ENCODE measurements around the gene KLHL2.

The KLHL2 gene

DNA sequence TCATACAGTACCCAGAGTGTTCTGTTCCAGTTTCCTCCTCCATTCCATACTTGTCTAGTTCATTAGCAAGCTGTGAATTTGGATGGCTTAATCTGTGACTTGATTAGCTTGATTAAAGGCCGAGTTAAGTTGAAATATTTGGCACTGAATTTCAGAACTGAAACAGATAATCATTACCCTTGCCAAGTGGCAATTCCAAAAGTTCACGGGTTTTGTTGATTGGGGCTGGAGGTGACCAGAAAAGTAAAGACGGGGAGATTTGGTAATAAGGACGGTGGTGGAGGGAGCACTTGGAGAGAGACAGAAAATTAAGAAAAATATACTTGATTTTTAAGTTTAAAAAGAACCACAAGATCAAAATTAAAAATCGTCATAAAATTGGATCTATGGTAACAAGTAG, 21.9 kb upstream of the KLHL2 start:
- no peak overlapping the region for H3K27ac ChIP-seq (ENCODE audit: low read depth, low read length)
- no peaks in the 10 kb centered on the region for H3K4me1 ChIP-seq (ENCODE audit: insufficient read depth, low read length)
- H3K9me3 ChIP-seq (ENCODE audit: low read length): no peaks in the 10 kb centered on the region
- no peaks in the 10 kb centered on the region for H3K27me3 ChIP-seq (ENCODE audit: control insufficient read depth in 1 of 2, insufficient read depth in 2 of 2, low read length in 2 of 2)
- H3K36me3 ChIP-seq (ENCODE audit: insufficient read depth, low read length): no peaks in the 10 kb centered on the region
- no peak overlapping the region for H3K4me3 ChIP-seq (ENCODE audit: low read depth in 1 of 2, low read length in 2 of 2)
- no peak overlapping the region for H3K9ac ChIP-seq (ENCODE audit: low read length)

GRCh38 chr4:165190591-165191347, 16.6 kb upstream of the KLHL2 start:
- Histone ChIP-seq H3K36me3 (ENCODE audit: insufficient read depth, low read length) (no peaks in the 10 kb centered on the region), H3K9ac (ENCODE audit: low read length) (no peak overlapping the region), H3K4me3 (ENCODE audit: low read depth in 1 of 2, low read length in 2 of 2) (no peak overlapping the region), H3K9me3 (ENCODE audit: low read length) (no peaks in the 10 kb centered on the region), H3K27me3 (ENCODE audit: control insufficient read depth in 1 of 2, insufficient read depth in 2 of 2, low read length in 2 of 2) (no peaks in the 10 kb centered on the region), H3K4me1 (ENCODE audit: insufficient read depth, low read length) (no peaks in the 10 kb centered on the region), H3K27ac (ENCODE audit: low read depth, low read length) (no peak overlapping the region)

GRCh38 chr4:165191348-165191656, 16.1 kb upstream of the KLHL2 start:
- H3K4me3 ChIP-seq (ENCODE audit: low read depth in 1 of 2, low read length in 2 of 2): no peak overlapping the region
- no peaks in the 10 kb centered on the region for H3K36me3 ChIP-seq (ENCODE audit: insufficient read depth, low read length)
- H3K9ac ChIP-seq (ENCODE audit: low read length): no peak overlapping the region
- H3K27ac ChIP-seq (ENCODE audit: low read depth, low read length): no peak overlapping the region
- no peaks in the 10 kb centered on the region for H3K9me3 ChIP-seq (ENCODE audit: low read length)
- no peaks in the 10 kb centered on the region for H3K27me3 ChIP-seq (ENCODE audit: control insufficient read depth in 1 of 2, insufficient read depth in 2 of 2, low read length in 2 of 2)
- no peaks in the 10 kb centered on the region for H3K4me1 ChIP-seq (ENCODE audit: insufficient read depth, low read length)

GRCh38 chr4:165191814-165192499, 15.4 kb upstream of the KLHL2 start:
- no peak overlapping the region for H3K9ac ChIP-seq (ENCODE audit: low read length)
- H3K4me1 ChIP-seq (ENCODE audit: insufficient read depth, low read length): no peaks in the 10 kb centered on the region
- H3K36me3 ChIP-seq (ENCODE audit: insufficient read depth, low read length): no peaks in the 10 kb centered on the region
- H3K27me3 ChIP-seq (ENCODE audit: control insufficient read depth in 1 of 2, insufficient read depth in 2 of 2, low read length in 2 of 2): no peaks in the 10 kb centered on the region
- H3K9me3 ChIP-seq (ENCODE audit: low read length): no peaks in the 10 kb centered on the region
- no peak overlapping the region for H3K4me3 ChIP-seq (ENCODE audit: low read depth in 1 of 2, low read length in 2 of 2)
- no peak overlapping the region for H3K27ac ChIP-seq (ENCODE audit: low read depth, low read length)

- H3K4me3 ChIP-seq (ENCODE audit: low read depth in 1 of 2, low read length in 2 of 2): no peak overlapping the region
- H3K9ac ChIP-seq (ENCODE audit: low read length): no peak overlapping the region
- H3K36me3 ChIP-seq (ENCODE audit: insufficient read depth, low read length): no peaks in the 10 kb centered on the region
- H3K27ac ChIP-seq (ENCODE audit: low read depth, low read length): no peak overlapping the region
- no peaks in the 10 kb centered on the region for H3K4me1 ChIP-seq (ENCODE audit: insufficient read depth, low read length)
- H3K9me3 ChIP-seq (ENCODE audit: low read length): no peaks in the 10 kb centered on the region
- H3K27me3 ChIP-seq (ENCODE audit: control insufficient read depth in 1 of 2, insufficient read depth in 2 of 2, low read length in 2 of 2): no peaks in the 10 kb centered on the region
Observed at GRCh38 chr4:165192500-165192898, 14.9 kb upstream of the KLHL2 start.

- H3K4me1 ChIP-seq (ENCODE audit: insufficient read depth, low read length): no peaks in the 10 kb centered on the region
- no peak overlapping the region for H3K4me3 ChIP-seq (ENCODE audit: low read depth in 1 of 2, low read length in 2 of 2)
- H3K9me3 ChIP-seq (ENCODE audit: low read length): no peaks in the 10 kb centered on the region
- H3K9ac ChIP-seq (ENCODE audit: low read length): no peak overlapping the region
- H3K27me3 ChIP-seq (ENCODE audit: control insufficient read depth in 1 of 2, insufficient read depth in 2 of 2, low read length in 2 of 2): no peaks in the 10 kb centered on the region
- H3K27ac ChIP-seq (ENCODE audit: low read depth, low read length): no peak overlapping the region
- H3K36me3 ChIP-seq (ENCODE audit: insufficient read depth, low read length): no peaks in the 10 kb centered on the region
Observed at GRCh38 chr4:165192956-165193355, 14.4 kb upstream of the KLHL2 start.

- no peaks in the 10 kb centered on the region for H3K27me3 ChIP-seq (ENCODE audit: control insufficient read depth in 1 of 2, insufficient read depth in 2 of 2, low read length in 2 of 2)
- no peaks in the 10 kb centered on the region for H3K9me3 ChIP-seq (ENCODE audit: low read length)
- no peaks in the 10 kb centered on the region for H3K36me3 ChIP-seq (ENCODE audit: insufficient read depth, low read length)
- H3K9ac ChIP-seq (ENCODE audit: low read length): no peak overlapping the region
- H3K4me1 ChIP-seq (ENCODE audit: insufficient read depth, low read length): no peaks in the 10 kb centered on the region
- H3K27ac ChIP-seq (ENCODE audit: low read depth, low read length): no peak overlapping the region
- no peak overlapping the region for H3K4me3 ChIP-seq (ENCODE audit: low read depth in 1 of 2, low read length in 2 of 2)
Observed at GRCh38 chr4:165194368-165194767, 13.0 kb upstream of the KLHL2 start.

- Histone ChIP-seq H3K27me3 (ENCODE audit: control insufficient read depth in 1 of 2, insufficient read depth in 2 of 2, low read length in 2 of 2) (no peaks in the 10 kb centered on the region), H3K9me3 (ENCODE audit: low read length) (no peaks in the 10 kb centered on the region), H3K27ac (ENCODE audit: low read depth, low read length) (no peak overlapping the region), H3K9ac (ENCODE audit: low read length) (no peak overlapping the region), H3K36me3 (ENCODE audit: insufficient read depth, low read length) (no peaks in the 10 kb centered on the region), H3K4me1 (ENCODE audit: insufficient read depth, low read length) (no peaks in the 10 kb centered on the region), H3K4me3 (ENCODE audit: low read depth in 1 of 2, low read length in 2 of 2) (no peak overlapping the region)
Observed at GRCh38 chr4:165198329-165198728, 9.0 kb upstream of the KLHL2 start.

DNA sequence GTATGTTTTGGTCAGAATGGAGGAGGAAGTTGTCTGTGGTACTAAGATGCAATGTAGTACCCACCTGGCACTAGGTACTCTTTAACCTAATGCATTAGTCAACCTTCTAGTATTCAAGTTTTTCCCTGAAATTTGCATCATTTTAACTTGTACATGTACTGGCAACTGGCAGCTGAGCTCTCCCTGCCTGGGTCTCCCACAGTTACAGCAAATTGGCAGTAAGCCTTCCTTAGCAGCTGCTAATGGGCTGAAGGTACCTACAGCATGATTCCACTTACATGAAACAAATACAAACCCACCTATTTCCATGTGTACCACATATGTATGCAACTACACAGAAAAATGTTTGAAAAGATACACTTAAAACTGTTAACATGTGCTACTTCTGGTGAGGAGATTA, 8.1 kb upstream of the KLHL2 start:
- Histone ChIP-seq H3K27me3 (ENCODE audit: control insufficient read depth in 1 of 2, insufficient read depth in 2 of 2, low read length in 2 of 2) (no peaks in the 10 kb centered on the region), H3K27ac (ENCODE audit: low read depth, low read length) (no peak overlapping the region), H3K9ac (ENCODE audit: low read length) (no peak overlapping the region), H3K4me1 (ENCODE audit: insufficient read depth, low read length) (no peaks in the 10 kb centered on the region), H3K4me3 (ENCODE audit: low read depth in 1 of 2, low read length in 2 of 2) (no peak overlapping the region), H3K36me3 (ENCODE audit: insufficient read depth, low read length) (no peaks in the 10 kb centered on the region), H3K9me3 (ENCODE audit: low read length) (no peaks in the 10 kb centered on the region)

DNA sequence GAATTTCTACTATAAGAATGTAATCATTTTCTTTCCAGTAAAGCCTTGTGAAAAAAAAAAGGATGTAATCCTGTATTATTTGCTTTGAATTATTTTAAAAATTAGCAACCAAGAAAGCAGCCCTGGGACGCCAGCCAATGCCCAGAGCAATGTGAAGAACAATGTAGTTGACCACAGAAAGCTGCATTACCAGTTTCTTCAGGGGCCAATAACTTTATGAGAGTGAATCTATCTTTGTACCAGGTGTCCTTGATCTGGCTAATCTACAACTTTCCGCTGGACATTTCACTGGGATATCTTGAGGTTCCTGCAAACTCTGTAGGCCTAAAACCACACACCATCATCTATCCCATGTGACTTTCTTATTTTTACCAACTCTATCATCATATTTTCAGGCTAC, 7.6 kb upstream of the KLHL2 start:
- Histone ChIP-seq H3K4me1 (ENCODE audit: insufficient read depth, low read length) (no peaks in the 10 kb centered on the region), H3K36me3 (ENCODE audit: insufficient read depth, low read length) (no peaks in the 10 kb centered on the region), H3K27me3 (ENCODE audit: control insufficient read depth in 1 of 2, insufficient read depth in 2 of 2, low read length in 2 of 2) (no peaks in the 10 kb centered on the region), H3K4me3 (ENCODE audit: low read depth in 1 of 2, low read length in 2 of 2) (no peak overlapping the region), H3K9ac (ENCODE audit: low read length) (no peak overlapping the region), H3K9me3 (ENCODE audit: low read length) (no peaks in the 10 kb centered on the region), H3K27ac (ENCODE audit: low read depth, low read length) (no peak overlapping the region)

DNA sequence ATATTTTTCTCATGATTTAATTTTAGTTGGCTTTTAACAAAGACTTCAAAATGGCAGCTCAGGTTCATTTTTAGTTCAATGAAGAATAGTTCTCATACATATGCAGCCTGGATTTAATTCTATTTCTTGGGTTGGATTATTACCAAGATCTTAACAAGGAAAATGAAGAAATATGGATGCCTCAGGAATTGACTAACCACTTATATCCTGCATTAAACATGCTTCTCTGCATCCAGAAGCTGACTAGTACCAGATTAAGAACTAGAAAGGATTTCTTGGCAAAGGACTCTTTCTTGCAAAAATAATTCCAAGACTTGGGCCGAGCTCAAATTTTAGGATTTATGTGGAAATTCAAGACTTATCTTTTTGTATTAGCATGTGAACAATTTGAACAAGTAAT, 5.6 kb upstream of the KLHL2 start:
- Histone ChIP-seq H3K36me3 (ENCODE audit: insufficient read depth, low read length) (no peaks in the 10 kb centered on the region), H3K4me3 (ENCODE audit: low read depth in 1 of 2, low read length in 2 of 2) (no peak overlapping the region), H3K27me3 (ENCODE audit: control insufficient read depth in 1 of 2, insufficient read depth in 2 of 2, low read length in 2 of 2) (no peaks in the 10 kb centered on the region), H3K4me1 (ENCODE audit: insufficient read depth, low read length) (peaks cover 8% of the 10 kb centered on the region), H3K9ac (ENCODE audit: low read length) (no peak overlapping the region), H3K9me3 (ENCODE audit: low read length) (no peaks in the 10 kb centered on the region), H3K27ac (ENCODE audit: low read depth, low read length) (no peak overlapping the region)

All from muscle layer of colon (tissue), 2 donors.